H1 (cell line): Measurements from ENCODE around the gene ARRDC1. TPM values are rescaled to one million over a fixed set of nuclear protein-coding genes. Genes with fewer than 3 reads are reported as not detected.

ENCODE experiments used
- CTCF ChIA-PET: fragments of 300-600 bp; sonication (Branson Sonifier 250); formaldehyde crosslinking; loops from one replicate; lab custom pipeline; 2021; ENCODE audit not compliant: partially characterized antibody; lab: Charles Lee
- POLR2A ChIA-PET: fragments of 300-600 bp; sonication (Branson Sonifier 250); formaldehyde crosslinking; loops from one replicate; lab custom pipeline; 2021; ENCODE audit warnings: inconsistent platforms; ENCODE audit not compliant: partially characterized antibody; lab: Charles Lee
- DNase-seq, 2 experiments: peaks; one replicate each; pipeline versions ENCODE4 v3.0.0 to v3.0.0-alpha.2; 2010 to 2022; ENCODE audit warnings: low spot score in 2 of 2, low read depth in 1 of 2, mixed read lengths in 1 of 2
- FAIRE-seq: peaks from 2 replicates; lab custom pipeline; 2011; peaks lifted over from hg19 to GRCh38; lab: Jason Lieb, UNC
- H2AFZ ChIP-seq: 2 replicates; pipeline ENCODE4 v1.8.1; 2012; ENCODE audit warnings: low read length, inconsistent platforms
- H2AK5ac ChIP-seq: 2 replicates; pipeline ENCODE4 v1.6.1; 2013; ENCODE audit warnings: low read depth, low read length
- H2BK120ac ChIP-seq: replicated peaks from 2 replicates; pipeline ENCODE3; 2013; ENCODE audit warnings: low read depth, low read length, inconsistent platforms
- H2BK12ac ChIP-seq: 2 replicates; pipeline ENCODE4 v1.6.1; 2013; ENCODE audit warnings: low read depth, low read length
- H2BK15ac ChIP-seq: 2 replicates; pipeline ENCODE4 v1.6.1; 2013; ENCODE audit warnings: low read length
- H2BK20ac ChIP-seq: 2 replicates; pipeline ENCODE4 v1.6.1; 2013; ENCODE audit warnings: low read length
- H2BK5ac ChIP-seq: 2 replicates; pipeline ENCODE4 v1.6.1; 2013; ENCODE audit warnings: low read depth, low read length
- H3K14ac ChIP-seq: 2 replicates; pipeline ENCODE4 v1.6.1; 2013; ENCODE audit warnings: inconsistent platforms; ENCODE audit not compliant: insufficient read length
- H3K18ac ChIP-seq: 2 replicates; pipeline ENCODE4 v1.6.1; 2013; ENCODE audit warnings: low read length; ENCODE audit errors: extremely low read depth
- H3K23ac ChIP-seq: 2 replicates; pipeline ENCODE4 v1.6.1; 2013; ENCODE audit warnings: inconsistent platforms; ENCODE audit not compliant: insufficient read length
- H3K23me2 ChIP-seq: 2 replicates; pipeline ENCODE4 v1.6.1; 2013; ENCODE audit warnings: low read depth, low read length
- H3K27ac ChIP-seq: 2 replicates; pipeline ENCODE4 v1.6.1; 2011; ENCODE audit warnings: low read depth, low read length, inconsistent platforms
- H3K27me3 ChIP-seq, 4 experiments: replicated peaks in 1 of 4; 1 replicate in 1 of 4; 2 replicates in 3 of 4; pipeline versions ENCODE4 v1.6.1 to v1.8.1; 2011 to 2013; ENCODE audit warnings: low read length in 3 of 4, mild to moderate bottlenecking in 3 of 4, inconsistent platforms in 2 of 4, mixed read lengths in 2 of 4, moderate library complexity in 1 of 4; ENCODE audit not compliant: control insufficient read depth in 3 of 4, insufficient read depth in 3 of 4; ENCODE audit errors: extremely low read depth in 1 of 4
- H3K36me3 ChIP-seq, 4 experiments: 2 replicates each; pipeline versions ENCODE4 v1.6.1 to v1.8.1; 2011 to 2013; ENCODE audit warnings: mild to moderate bottlenecking in 4 of 4, low read length in 3 of 4, moderate library complexity in 2 of 4, control low read depth in 1 of 4, inconsistent platforms in 1 of 4; ENCODE audit not compliant: insufficient read depth in 4 of 4, control insufficient read depth in 2 of 4
- H3K4ac ChIP-seq: replicated peaks from 2 replicates; pipeline ENCODE3; 2013; ENCODE audit warnings: low read length, low read depth, mixed read lengths, inconsistent platforms; ENCODE audit not compliant: insufficient read length
- H3K4me1 ChIP-seq, 4 experiments: replicated peaks in 1 of 4; 1 replicate in 1 of 4; 2 replicates in 3 of 4; pipeline versions ENCODE4 v1.6.1 to v1.8.1; 2011 to 2013; ENCODE audit warnings: low read length in 3 of 4, inconsistent platforms in 2 of 4, mixed read lengths in 1 of 4; ENCODE audit not compliant: insufficient read depth in 4 of 4, control insufficient read depth in 3 of 4
- H3K4me2 ChIP-seq, 2 experiments: 2 replicates each; pipeline versions ENCODE4 v1.6.1 to v1.8.1; 2011 to 2013; ENCODE audit warnings: low read depth in 2 of 2, low read length in 2 of 2, control low read depth in 1 of 2, inconsistent platforms in 1 of 2, mild to moderate bottlenecking in 1 of 2; ENCODE audit not compliant: insufficient read depth in 1 of 2
- H3K4me3 ChIP-seq, 4 experiments: fragments of 200-600, 300-600 bp in 1 of 4; sonication (generic), shearing (Covaris generic), sonication (Bioruptor Twin) in 1 of 4; 2 replicates each; pipeline versions ENCODE4 v1.5.1 to v1.8.1; 2011 to 2016; ENCODE audit warnings: low read length in 4 of 4, low read depth in 3 of 4, control low read depth in 2 of 4, inconsistent platforms in 2 of 4, mild to moderate bottlenecking in 2 of 4, mixed read lengths in 1 of 4, moderate library complexity in 1 of 4; ENCODE audit not compliant: insufficient read depth in 2 of 4; ENCODE audit errors: extremely low read depth in 1 of 4
- H3K56ac ChIP-seq: replicated peaks from 2 replicates; pipeline ENCODE3; 2013; ENCODE audit warnings: low read depth, mild to moderate bottlenecking, mixed read lengths, low read length, inconsistent platforms; ENCODE audit not compliant: insufficient read length
- H3K79me1 ChIP-seq: 2 replicates; pipeline ENCODE4 v1.6.1; 2013; ENCODE audit warnings: low read depth, low read length, control low read depth
- H3K79me2 ChIP-seq, 2 experiments: 2 replicates each; pipeline versions ENCODE4 v1.6.1 to v1.8.1; 2012 to 2013; ENCODE audit warnings: low read length in 2 of 2, mild to moderate bottlenecking in 2 of 2, inconsistent platforms in 1 of 2; ENCODE audit not compliant: insufficient read depth in 2 of 2, control insufficient read depth in 1 of 2
- H3K9ac ChIP-seq, 4 experiments: replicated peaks in 1 of 4; 1 replicate in 1 of 4; 2 replicates in 3 of 4; pipeline versions ENCODE4 v1.6.1 to v1.8.1; 2011 to 2013; ENCODE audit warnings: low read depth in 3 of 4, low read length in 3 of 4, control low read depth in 2 of 4, mild to moderate bottlenecking in 2 of 4, moderate library complexity in 2 of 4, inconsistent platforms in 1 of 4; ENCODE audit errors: extremely low read depth in 1 of 4
- H3K9me3 ChIP-seq, 2 experiments: 2 replicates each; pipeline versions ENCODE4 v1.6.1 to v1.8.1; 2012 to 2013; ENCODE audit warnings: mild to moderate bottlenecking in 2 of 2, moderate library complexity in 2 of 2, control low read depth in 1 of 2, inconsistent platforms in 1 of 2, low read depth in 1 of 2, low read length in 1 of 2, mixed read lengths in 1 of 2; ENCODE audit not compliant: insufficient read depth in 2 of 2
- H4K20me1 ChIP-seq, 2 experiments: replicated peaks in 1 of 2; 2 replicates each; pipeline versions ENCODE3 to v1.8.1; 2011 to 2013; ENCODE audit warnings: inconsistent platforms in 2 of 2, low read length in 2 of 2, mild to moderate bottlenecking in 1 of 2; ENCODE audit not compliant: insufficient read depth in 2 of 2, control insufficient read depth in 1 of 2
- H4K5ac ChIP-seq: 2 replicates; pipeline ENCODE4 v1.6.1; 2013; ENCODE audit warnings: low read length, low read depth, mixed read lengths, inconsistent platforms; ENCODE audit not compliant: insufficient read length
- H4K8ac ChIP-seq: 2 replicates; pipeline ENCODE4 v1.8.0; 2013; ENCODE audit warnings: mild to moderate bottlenecking, moderate library complexity, low read length, inconsistent platforms; ENCODE audit not compliant: insufficient read depth; ENCODE audit errors: extremely low read depth
- H4K91ac ChIP-seq: replicated peaks from 2 replicates; pipeline ENCODE3; 2013; ENCODE audit warnings: low read length, mixed read lengths, inconsistent platforms; ENCODE audit not compliant: insufficient read length
- CEBPB ChIP-seq: IDR thresholded peaks from 2 replicates; pipeline ENCODE4 v1.6.1; 2012; ENCODE audit warnings: low read depth, low read length
- EP300 ChIP-seq, 2 experiments: IDR thresholded peaks; 1 replicate in 1 of 2; 2 replicates in 1 of 2; pipeline ENCODE4 v1.6.1; 2011 to 2012; ENCODE audit warnings: low read depth in 2 of 2, low read length in 2 of 2, mild to moderate bottlenecking in 2 of 2, borderline replicate concordance in 1 of 2, inconsistent platforms in 1 of 2, moderate library complexity in 1 of 2
- JUND ChIP-seq: IDR thresholded peaks from 2 replicates; pipeline ENCODE4 v1.6.1; 2011; ENCODE audit warnings: mild to moderate bottlenecking, improper control_type of control experiment, low read length
- MAFK ChIP-seq: IDR thresholded peaks from 2 replicates; pipeline ENCODE4 v1.6.1; 2012; ENCODE audit warnings: low read depth, mild to moderate bottlenecking, improper control_type of control experiment, low read length
- PHF8 ChIP-seq: fragments of 200-600 bp; sonication (generic); conservative IDR thresholded peaks from 2 replicates; pipeline ENCODE4 v1.7.1; 2012; ENCODE audit warnings: low read depth, mild to moderate bottlenecking, inconsistent platforms, low read length, moderate library complexity
- SAP30 ChIP-seq: fragments of 300-600 bp; sonication (generic); IDR thresholded peaks from 2 replicates; pipeline ENCODE4 v1.7.1; 2012; ENCODE audit warnings: low read length, moderate library complexity, mild to moderate bottlenecking, inconsistent platforms; ENCODE audit not compliant: insufficient read depth, insufficient replicate concordance
- SIRT6 ChIP-seq: IDR thresholded peaks from one replicate; pipeline ENCODE4 v1.7.1; 2012; ENCODE audit warnings: low read length, inconsistent platforms
- SP2 ChIP-seq: IDR thresholded peaks from 2 replicates; pipeline ENCODE4 v1.6.1; 2012; ENCODE audit warnings: mild to moderate bottlenecking, low read length, inconsistent platforms
- WGBS, 2 experiments: shearing (Covaris generic) in 1 of 2; methylation state at CpG; one replicate each; pipeline versions ENCODE4 v1.1.6 to v1.1.7; 2013 to 2015; ENCODE audit warnings: low lambda C conversion rate in 2 of 2, mixed read lengths in 2 of 2, inconsistent platforms in 1 of 2, low coverage in 1 of 2, missing lambda C conversion rate in 1 of 2; ENCODE audit not compliant: insufficient replicate concordance in 2 of 2, insufficient coverage in 1 of 2, insufficient read length in 1 of 2; ENCODE audit errors: extremely low coverage in 1 of 2, missing lambda C conversion rate in 1 of 2; 5-methylcytosine and 5-hydroxymethylcytosine counted together
- polyA plus RNA-seq, 7 experiments: library from polyadenylated mRNA; depleted of rRNA in 3 of 7; stranded (reverse) in 5 of 7; unstranded in 2 of 7; fragments of >200 nt in 5 of 7; fragments of 200-250 nt in 2 of 7; gene quantifications; 1 replicate in 5 of 7; 2 replicates in 1 of 7; 4 replicates in 1 of 7; pipeline versions ENCODE4 v1.2.1 to v1.2.3, GENCODE V29; 2011 to 2013; ENCODE audit warnings: missing spikeins in 2 of 7, mixed read lengths in 2 of 7
- total RNA-seq: library from RNA; stranded (reverse); fragmentation: NEBNext Ultra II Directional; extraction: Animal tissue kit (Norgen Biotek cat#: 25700); gene quantifications from 2 replicates; pipeline ENCODE4 v1.2.1, GENCODE V29; 2021
- TF ChIP-seq, protein P1 (sequence below): IDR thresholded peaks from 2 replicates; pipeline ENCODE4 v1.6.1; 2011; ENCODE audit warnings: low read length, improper control_type of control experiment
- TF ChIP-seq, protein P2 (sequence below): IDR thresholded peaks from 2 replicates; pipeline ENCODE4 v1.6.1; 2012; ENCODE audit warnings: low read length, inconsistent platforms

Gene ARRDC1
- total and polyA plus RNA-seq, 2 of the 8 experiments (the other 6 are each of a cell fraction or from before 2014, with no cell fraction given) = 22.0 to 58.4 TPM

DNA sequence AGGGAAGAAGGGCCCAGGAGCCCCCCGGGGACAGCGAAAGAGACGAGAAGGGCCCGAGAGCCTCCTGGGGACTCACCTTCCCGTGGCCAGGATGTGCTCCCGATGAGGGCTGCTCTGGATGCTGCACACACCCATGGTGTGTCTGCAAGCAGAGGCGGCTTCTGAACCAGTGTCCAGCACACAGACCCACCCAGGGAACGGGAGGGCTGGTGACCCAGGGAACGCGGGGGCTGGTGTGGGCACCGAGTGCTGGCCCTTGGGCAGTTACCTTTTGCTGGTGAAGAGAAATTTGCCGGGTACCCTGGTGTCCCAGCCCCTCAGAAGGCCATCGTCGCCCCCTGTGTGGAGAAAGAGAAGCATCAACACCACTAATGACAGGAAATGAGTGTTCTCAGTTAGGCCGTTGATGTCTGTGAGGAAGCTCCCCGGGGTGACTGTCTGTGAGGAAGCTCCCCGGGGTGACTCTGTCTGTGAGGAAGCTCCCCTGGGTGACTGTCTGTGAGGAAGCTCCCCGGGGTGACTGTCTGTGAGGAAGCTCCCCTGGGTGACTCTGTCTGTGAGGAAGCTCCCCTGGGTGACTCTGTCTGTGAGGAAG lies 40.6 kb upstream of the ARRDC1 start:
- H3K4me2 ChIP-seq = no peak overlapping the region
- no peak overlapping the region for H3K9ac ChIP-seq
- no peak overlapping the region for H2AK5ac ChIP-seq
- peaks cover 10% of the 10 kb centered on the region; the same call in 1 of the 2 replicates for H3K23me2 ChIP-seq
- H2BK120ac ChIP-seq = no peak overlapping the region
- no peak overlapping the region for H3K56ac ChIP-seq
- no peak overlapping the region for H4K91ac ChIP-seq
- H3K9me3 ChIP-seq = no peaks in the 10 kb centered on the region
- H3K4me1 ChIP-seq = no peaks in the 10 kb centered on the region
- H4K5ac ChIP-seq = no peak overlapping the region
- CTCF ChIA-PET = interaction anchor here (0.7 kb wide), 1 partner anchor 27 kb away, joined by 3 read pairs; no protein-coding TSS in a partner anchor
- no peak overlapping the region for H2BK12ac ChIP-seq
- DNase-seq (no peak), FAIRE-seq (no peak)
- H2BK20ac ChIP-seq = no peak overlapping the region
- no peak overlapping the region for H2BK15ac ChIP-seq
- peaks cover 0 to 2% of the 10 kb centered on the region in 2 experiments; a peak in 1 of 4 replicates for H3K79me2 ChIP-seq
- no peak overlapping the region for H3K23ac ChIP-seq
- POLR2A ChIA-PET = no interaction called here
- no peak overlapping the region for H4K8ac ChIP-seq
- no peak overlapping the region for H3K4me3 ChIP-seq
- H3K4ac ChIP-seq = no peak overlapping the region
- no peak overlapping the region for H3K27ac ChIP-seq
- H2BK5ac ChIP-seq = no peak overlapping the region
- H3K14ac ChIP-seq = no peak overlapping the region
- H3K36me3 ChIP-seq = peaks cover 4 to 26% (median 15%) of the 10 kb centered on the region in 4 experiments; a peak in 6 of 8 replicates
- 95% methylated on average over 12 of the region's 18 CpGs; no CpG with 5 or more reads in 1 of the 2 experiments for WGBS, 2 experiments
- H3K27me3 ChIP-seq = no peaks in the 10 kb centered on the region
- H4K20me1 ChIP-seq = peaks cover 0 to 7% of the 10 kb centered on the region in 2 experiments
- no peak overlapping the region for H3K18ac ChIP-seq
- no peak overlapping the region for H2AFZ ChIP-seq
- H3K79me1 ChIP-seq = no peaks in the 10 kb centered on the region; the same call in 1 of the 2 replicates
- TF ChIP-seq PHF8 = no peak
- no peak for TF ChIP-seq EP300 (IDR thresholded peaks at IDR 0.05; ENCODE audit: borderline replicate concordance in 1 of 2, low read depth in 2 of 2, low read length in 2 of 2)
- TF ChIP-seq CEBPB = no peak
- no peak for TF ChIP-seq SIRT6
- TF ChIP-seq, protein P1, sequence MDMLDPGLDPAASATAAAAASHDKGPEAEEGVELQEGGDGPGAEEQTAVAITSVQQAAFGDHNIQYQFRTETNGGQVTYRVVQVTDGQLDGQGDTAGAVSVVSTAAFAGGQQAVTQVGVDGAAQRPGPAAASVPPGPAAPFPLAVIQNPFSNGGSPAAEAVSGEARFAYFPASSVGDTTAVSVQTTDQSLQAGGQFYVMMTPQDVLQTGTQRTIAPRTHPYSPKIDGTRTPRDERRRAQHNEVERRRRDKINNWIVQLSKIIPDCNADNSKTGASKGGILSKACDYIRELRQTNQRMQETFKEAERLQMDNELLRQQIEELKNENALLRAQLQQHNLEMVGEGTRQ = no peak
- TF ChIP-seq SP2 = no peak
- no peak for TF ChIP-seq MAFK
- no peak for TF ChIP-seq JUND
- TF ChIP-seq, protein P2, sequence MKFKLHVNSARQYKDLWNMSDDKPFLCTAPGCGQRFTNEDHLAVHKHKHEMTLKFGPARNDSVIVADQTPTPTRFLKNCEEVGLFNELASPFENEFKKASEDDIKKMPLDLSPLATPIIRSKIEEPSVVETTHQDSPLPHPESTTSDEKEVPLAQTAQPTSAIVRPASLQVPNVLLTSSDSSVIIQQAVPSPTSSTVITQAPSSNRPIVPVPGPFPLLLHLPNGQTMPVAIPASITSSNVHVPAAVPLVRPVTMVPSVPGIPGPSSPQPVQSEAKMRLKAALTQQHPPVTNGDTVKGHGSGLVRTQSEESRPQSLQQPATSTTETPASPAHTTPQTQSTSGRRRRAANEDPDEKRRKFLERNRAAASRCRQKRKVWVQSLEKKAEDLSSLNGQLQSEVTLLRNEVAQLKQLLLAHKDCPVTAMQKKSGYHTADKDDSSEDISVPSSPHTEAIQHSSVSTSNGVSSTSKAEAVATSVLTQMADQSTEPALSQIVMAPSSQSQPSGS = no peak
- no peak for TF ChIP-seq SAP30
